Immature natural killer cell (primary cell): ENCODE data around the gene PTPRR. TPM values are rescaled to one million over a fixed set of nuclear protein-coding genes. Genes with fewer than 3 reads are reported as not detected.

Source experiments
- DNase-seq, 3 donors: peaks; one replicate each; pipeline ENCODE4 v3.0.0; 2022; ENCODE audit warnings: mixed read lengths in 1 of 3
- H3K27ac Mint-ChIP-seq, 6 donors: one replicate each; pipeline ENCODE4 v1.8.0; 2020; ENCODE audit warnings: mixed read lengths in 6 of 6, mild to moderate bottlenecking in 5 of 6, inconsistent platforms in 4 of 6, moderate library complexity in 3 of 6
- H3K27me3 Mint-ChIP-seq, 3 donors: one replicate each; pipeline ENCODE4 v1.8.0; 2020 to 2021; ENCODE audit warnings: low read depth in 3 of 3, mild to moderate bottlenecking in 3 of 3, mixed read lengths in 3 of 3, moderate library complexity in 3 of 3, inconsistent platforms in 1 of 3
- H3K36me3 Mint-ChIP-seq, 3 donors: one replicate each; pipeline ENCODE4 v1.8.0; 2020; ENCODE audit warnings: mixed read lengths in 3 of 3, inconsistent platforms in 2 of 3, mild to moderate bottlenecking in 2 of 3
- H3K4me1 Mint-ChIP-seq, 2 donors: one replicate each; pipeline ENCODE4 v1.8.0; 2020; ENCODE audit warnings: inconsistent platforms in 2 of 2, mild to moderate bottlenecking in 2 of 2, mixed read lengths in 2 of 2, moderate library complexity in 1 of 2
- H3K4me3 Mint-ChIP-seq, 5 donors: one replicate each; pipeline ENCODE4 v1.8.0; 2020; ENCODE audit warnings: mild to moderate bottlenecking in 5 of 5, mixed read lengths in 5 of 5, inconsistent platforms in 3 of 5, moderate library complexity in 3 of 5
- H3K9me3 Mint-ChIP-seq, 6 donors: one replicate each; pipeline ENCODE4 v1.8.0; 2020; ENCODE audit warnings: mild to moderate bottlenecking in 6 of 6, mixed read lengths in 6 of 6, inconsistent platforms in 4 of 6, moderate library complexity in 3 of 6
- polyA plus RNA-seq, 3 donors: library from polyadenylated mRNA; unstranded; fragments of 300-500 nt; fragmentation: Illumina TruSeq; gene quantifications; one replicate each; pipeline ENCODE4 v1.2.3, GENCODE V29; 2021

PTPRR gene
- polyA plus RNA-seq, 3 donors from 2014 or later = 2.7 to 7.8 (median 3.0) TPM

GRCh38 chr12:70638639-70639360 is 281.7 kb downstream of the PTPRR start:
- H3K27me3 Mint-ChIP-seq = peaks cover 0 to 7% (median 0%) of the 10 kb centered on the region in 3 donors
- DNase-seq = no peak
- no peaks in the 10 kb centered on the region for H3K9me3 Mint-ChIP-seq

GRCh38 chr12:70637303-70638085 is 283.0 kb downstream of the PTPRR start, which contains the start of gene PTPRB:
PTPRB (minus strand) TSS chr12:70637429; CDS start chr12:70637395, 34 bp downstream.
- H3K36me3 Mint-ChIP-seq = peaks cover 4 to 14% (median 8%) of the 10 kb centered on the region in 3 donors
- peaks cover 0 to 4% (median 0%) of the 10 kb centered on the region in 3 donors for H3K27me3 Mint-ChIP-seq
- no peak within 1 kb of the TSS for H3K27ac Mint-ChIP-seq
- no peaks in the 10 kb centered on the region for H3K9me3 Mint-ChIP-seq
- peaks cover 13 to 29% of the 10 kb centered on the region in 2 donors for H3K4me1 Mint-ChIP-seq
- H3K4me3 Mint-ChIP-seq = no peak within 1 kb of the TSS
- DNase-seq = peak in 1 of 3 donors; percentile 7

More at GRCh38 chr12:70638639-70639360, 281.7 kb downstream of the PTPRR start:
- Mint-ChIP-seq H3K27ac (no peak overlapping the region), H3K4me1 (peaks cover 15 to 30% of the 10 kb centered on the region in 2 donors), H3K4me3 (no peak overlapping the region), H3K36me3 (peaks cover 4 to 14% (median 8%) of the 10 kb centered on the region in 3 donors)

GRCh38 chr12:70635755-70636154 is 284.8 kb downstream of the PTPRR start:
- Mint-ChIP-seq H3K4me3 (no peak overlapping the region), H3K27me3 (peaks cover 0 to 4% (median 0%) of the 10 kb centered on the region in 3 donors), H3K9me3 (no peaks in the 10 kb centered on the region), H3K36me3 (peaks cover 0 to 20% (median 8%) of the 10 kb centered on the region in 3 donors), H3K27ac (no peak overlapping the region), H3K4me1 (peaks cover 0 to 14% of the 10 kb centered on the region in 2 donors)
- DNase-seq = no peak

DNA sequence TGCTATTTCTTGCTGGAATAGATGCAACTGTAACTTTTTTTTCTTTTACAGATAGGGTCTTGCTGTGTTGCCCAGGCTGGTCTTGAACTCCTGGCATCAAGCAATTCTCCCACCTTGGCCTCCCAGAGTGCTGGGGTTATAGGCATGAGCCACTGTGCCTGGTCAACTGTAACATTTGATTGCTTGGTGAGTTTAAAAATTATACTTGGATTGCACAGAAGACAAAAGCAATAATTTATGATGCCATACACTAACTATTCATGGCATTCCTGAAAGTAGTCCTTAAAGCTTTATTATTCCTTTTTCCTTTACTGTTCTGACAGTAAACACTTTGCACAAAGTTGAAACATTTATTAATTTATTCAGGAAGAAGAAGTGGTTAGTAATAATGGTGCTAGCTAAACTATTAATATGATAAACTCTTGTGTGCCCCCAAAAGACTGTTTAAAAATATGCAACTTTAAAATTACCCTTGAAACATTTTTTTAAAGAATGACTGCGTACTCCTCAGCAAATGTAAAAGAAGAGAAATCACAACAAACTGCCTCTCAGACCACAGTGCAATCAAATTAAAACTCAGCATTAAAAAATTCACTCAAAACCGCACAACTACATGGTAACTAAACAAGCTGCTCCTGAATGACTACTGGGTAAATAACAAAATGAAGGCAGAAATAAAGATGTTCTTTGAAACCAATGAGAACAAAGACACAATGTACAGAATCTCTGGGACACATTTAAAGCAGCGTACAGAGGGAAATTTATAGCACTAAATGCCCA is 291.6 kb downstream of the PTPRR start:
- H3K27ac Mint-ChIP-seq = no peak overlapping the region
- no peaks in the 10 kb centered on the region for H3K9me3 Mint-ChIP-seq
- DNase-seq = no peak
- H3K27me3 Mint-ChIP-seq = peaks cover 0 to 4% (median 4%) of the 10 kb centered on the region in 3 donors
- peaks cover 0 to 6% (median 3%) of the 10 kb centered on the region in 3 donors for H3K36me3 Mint-ChIP-seq
- no peaks in the 10 kb centered on the region for H3K4me1 Mint-ChIP-seq
- H3K4me3 Mint-ChIP-seq = no peak overlapping the region

DNA sequence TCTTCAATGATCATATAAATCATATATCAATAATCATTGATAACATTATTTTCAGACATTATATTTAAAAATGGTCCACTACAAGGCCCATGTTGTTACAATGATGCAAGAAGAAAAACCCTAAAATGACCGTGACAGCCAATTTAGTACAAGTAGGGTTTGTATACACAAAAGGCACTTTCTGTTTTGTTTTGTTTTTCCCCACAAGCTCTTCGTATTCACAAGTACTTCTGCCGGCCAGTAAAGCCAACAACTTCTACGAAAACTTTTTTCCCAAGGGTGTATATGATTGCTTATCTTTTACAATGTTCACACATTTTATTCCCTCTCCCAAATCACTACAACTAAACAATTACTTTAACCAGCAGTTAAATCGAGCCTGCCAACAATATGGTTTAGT is 292.9 kb downstream of the PTPRR start:
- Mint-ChIP-seq H3K36me3 (peaks cover 0 to 6% (median 3%) of the 10 kb centered on the region in 3 donors), H3K9me3 (no peaks in the 10 kb centered on the region), H3K27me3 (peaks cover 0 to 4% (median 4%) of the 10 kb centered on the region in 3 donors), H3K4me1 (no peaks in the 10 kb centered on the region), H3K4me3 (no peak overlapping the region), H3K27ac (no peak overlapping the region)
- no peak for DNase-seq

GRCh38 chr12:70626180-70626579 is 294.4 kb downstream of the PTPRR start:
- Mint-ChIP-seq H3K9me3 (no peaks in the 10 kb centered on the region), H3K4me3 (no peak overlapping the region), H3K27me3 (peaks cover 0 to 4% (median 4%) of the 10 kb centered on the region in 3 donors), H3K27ac (no peak overlapping the region), H3K36me3 (peaks cover 0 to 3% (median 0%) of the 10 kb centered on the region in 3 donors), H3K4me1 (no peaks in the 10 kb centered on the region)
- no peak for DNase-seq

- Mint-ChIP-seq H3K9me3 (no peaks in the 10 kb centered on the region), H3K36me3 (peaks cover 0 to 6% (median 0%) of the 10 kb centered on the region in 3 donors), H3K4me3 (no peak overlapping the region), H3K4me1 (no peaks in the 10 kb centered on the region), H3K27ac (no peak overlapping the region), H3K27me3 (peaks cover 0 to 7% (median 2%) of the 10 kb centered on the region in 3 donors)
- no peak for DNase-seq
Observed at GRCh38 chr12:70619471-70620152, 300.9 kb downstream of the PTPRR start.

DNA sequence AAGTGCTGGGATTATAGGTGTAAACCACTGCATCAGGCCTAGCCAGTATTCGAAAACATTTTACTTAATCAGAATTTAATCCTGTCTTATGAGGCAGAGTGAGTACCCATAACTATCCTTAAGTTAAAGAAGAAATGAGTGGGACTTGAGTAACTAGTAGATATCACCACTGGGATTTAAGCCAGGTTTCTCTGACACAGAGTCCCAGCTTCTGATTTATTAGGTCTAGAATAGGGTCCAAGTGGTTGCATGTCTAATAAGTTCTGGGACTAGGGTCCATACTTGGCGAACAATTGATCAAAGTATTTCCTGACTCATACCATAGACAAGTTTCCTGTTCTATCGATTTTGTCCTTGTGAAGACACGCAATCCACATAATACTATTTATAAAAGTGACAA is 302.2 kb downstream of the PTPRR start:
- Mint-ChIP-seq H3K27me3 (peaks cover 0 to 3% (median 0%) of the 10 kb centered on the region in 3 donors), H3K36me3 (peaks cover 0 to 6% (median 0%) of the 10 kb centered on the region in 3 donors), H3K4me1 (no peaks in the 10 kb centered on the region), H3K27ac (no peak overlapping the region), H3K4me3 (no peak overlapping the region), H3K9me3 (no peaks in the 10 kb centered on the region)
- DNase-seq = no peak

DNA sequence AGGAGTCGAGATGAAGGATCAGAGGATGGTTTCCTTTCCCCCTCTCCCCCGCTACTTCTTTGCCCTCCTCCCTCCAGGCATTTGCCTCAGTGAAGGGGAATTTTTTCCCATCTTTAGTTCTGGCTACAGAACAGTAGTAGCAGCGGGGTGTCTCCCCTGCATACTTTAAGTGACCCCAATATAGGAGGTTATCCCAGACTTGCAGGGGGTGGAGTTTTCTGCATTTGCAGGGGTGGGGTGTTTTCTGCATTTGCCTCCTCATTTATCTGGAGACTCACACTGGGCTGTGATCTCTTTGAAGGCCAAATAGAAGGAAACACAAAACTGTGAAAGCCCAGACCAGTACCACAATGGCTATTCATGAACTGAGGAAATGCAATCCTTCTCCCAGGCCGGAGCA is 303.1 kb downstream of the PTPRR start:
- no peak for DNase-seq
- no peak overlapping the region for H3K27ac Mint-ChIP-seq
- H3K4me1 Mint-ChIP-seq = no peaks in the 10 kb centered on the region
- no peaks in the 10 kb centered on the region for H3K9me3 Mint-ChIP-seq
- H3K36me3 Mint-ChIP-seq = peaks cover 0 to 6% (median 0%) of the 10 kb centered on the region in 3 donors
- H3K27me3 Mint-ChIP-seq = peaks cover 0 to 3% (median 2%) of the 10 kb centered on the region in 3 donors
- no peak overlapping the region for H3K4me3 Mint-ChIP-seq

GRCh38 chr12:70615174-70615866 is 305.2 kb downstream of the PTPRR start:
- peaks cover 0 to 6% (median 0%) of the 10 kb centered on the region in 3 donors for H3K36me3 Mint-ChIP-seq
- H3K4me3 Mint-ChIP-seq = no peak overlapping the region
- no peak for DNase-seq
- no peak overlapping the region for H3K27ac Mint-ChIP-seq
- H3K4me1 Mint-ChIP-seq = peaks cover 3 to 5% of the 10 kb centered on the region in 2 donors
- no peaks in the 10 kb centered on the region for H3K9me3 Mint-ChIP-seq
- H3K27me3 Mint-ChIP-seq = peaks cover 0 to 7% (median 2%) of the 10 kb centered on the region in 3 donors

DNA sequence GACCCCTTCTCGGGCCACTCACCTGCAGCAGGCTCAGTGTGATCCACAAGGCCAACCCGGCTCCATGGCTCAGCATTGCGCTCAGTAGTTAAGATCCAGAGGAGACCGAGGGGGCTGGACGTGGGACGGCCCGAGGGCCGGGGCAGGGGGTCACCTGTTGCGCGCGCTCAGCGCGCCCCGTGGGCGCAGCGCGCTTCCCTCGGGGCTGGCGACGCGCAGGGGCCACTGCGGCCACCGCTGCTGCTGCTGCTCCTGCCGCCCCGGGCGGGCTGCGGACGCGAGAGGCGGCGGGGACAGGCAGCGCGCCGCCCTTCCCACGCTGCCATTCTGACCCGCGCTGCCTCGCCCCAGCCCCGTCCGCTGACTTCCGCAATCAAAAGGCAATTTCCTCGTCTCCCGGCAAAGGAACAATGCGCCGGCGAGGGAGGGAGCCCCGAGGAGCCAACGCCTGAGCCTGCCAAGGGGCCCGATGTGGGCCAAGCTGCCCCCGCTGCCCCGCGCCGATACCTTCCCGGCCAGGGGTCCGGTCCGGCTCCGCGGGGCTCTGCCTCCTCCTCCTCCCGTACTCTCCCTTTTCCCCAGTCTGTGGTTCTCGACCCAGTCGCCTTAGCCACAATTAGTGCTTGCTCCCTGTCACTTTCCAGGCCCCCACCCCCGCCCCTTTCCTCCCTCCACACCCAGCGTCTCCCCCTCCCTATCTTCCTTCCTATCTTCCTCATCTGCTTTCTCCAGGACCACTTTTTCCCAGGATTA is 310.6 kb downstream of the PTPRR start:
- Mint-ChIP-seq H3K36me3 (peaks cover 0 to 4% (median 0%) of the 10 kb centered on the region in 3 donors), H3K4me1 (peaks cover 39 to 45% of the 10 kb centered on the region in 2 donors), H3K4me3 (peak overlapping the region; percentile 81 to 91 (median 89)), H3K9me3 (peaks cover 0 to 3% (median 0%) of the 10 kb centered on the region in 6 donors), H3K27me3 (peaks cover 2 to 6% (median 5%) of the 10 kb centered on the region in 3 donors), H3K27ac (peak overlapping the region; percentile 40 to 84 (median 60))
- DNase-seq = peak; percentile 38 to 49 (median 47)

DNA sequence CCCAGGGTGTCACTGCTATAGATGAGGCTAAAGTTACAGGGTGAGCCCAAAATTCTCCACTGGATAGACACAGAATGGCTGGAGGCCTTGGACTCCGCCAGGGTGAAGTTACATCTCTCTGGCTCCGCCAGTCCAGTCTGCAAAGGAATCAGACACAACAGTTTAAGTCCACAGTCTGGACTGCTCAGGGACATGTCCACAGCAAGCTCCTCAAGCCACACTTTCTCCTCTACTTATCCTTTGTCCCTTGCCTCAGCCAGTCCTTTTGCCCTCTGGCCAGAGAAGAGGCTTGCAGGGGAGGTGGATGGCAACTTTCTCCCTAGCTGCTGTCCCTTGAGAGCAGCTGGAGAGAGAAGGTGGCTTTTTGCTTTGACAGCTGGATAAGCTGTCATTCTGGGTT is 311.3 kb downstream of the PTPRR start:
- peaks cover 2 to 6% (median 5%) of the 10 kb centered on the region in 3 donors for H3K27me3 Mint-ChIP-seq
- H3K4me3 Mint-ChIP-seq = peak overlapping the region; percentile 81 to 89 (median 88)
- H3K4me1 Mint-ChIP-seq = peaks cover 39 to 45% of the 10 kb centered on the region in 2 donors
- no peak for DNase-seq
- H3K27ac Mint-ChIP-seq = peak overlapping the region in 4 of 6 donors; percentile 24 to 50 (median 47)
- peaks cover 0 to 3% (median 0%) of the 10 kb centered on the region in 6 donors for H3K9me3 Mint-ChIP-seq
- peaks cover 0 to 4% (median 0%) of the 10 kb centered on the region in 3 donors for H3K36me3 Mint-ChIP-seq
